Hindlimb muscle (tissue), 1 donor: ENCODE data around the gene ARRDC2. TPM values are rescaled to one million over a fixed set of nuclear protein-coding genes. Genes with fewer than 3 reads are reported as not detected.
"Not testable (repeated sequence)": the region's sequence is repeated elsewhere in the genome, so short reads cannot be mapped to it uniquely, and the experiment has no call there.

Experiments used
- DNase-seq: peaks from one replicate; pipeline ENCODE4 v3.0.0-alpha.2; 2013
- polyA plus RNA-seq: library from polyadenylated mRNA; unstranded; fragments of 120-200 nt; gene quantifications from one replicate; pipeline ENCODE4 v1.2.1, GENCODE V29; 2013; ENCODE audit not compliant: insufficient read length

The ARRDC2 gene
- polyA plus RNA-seq, 1 donor: 4.5 TPM

DNA sequence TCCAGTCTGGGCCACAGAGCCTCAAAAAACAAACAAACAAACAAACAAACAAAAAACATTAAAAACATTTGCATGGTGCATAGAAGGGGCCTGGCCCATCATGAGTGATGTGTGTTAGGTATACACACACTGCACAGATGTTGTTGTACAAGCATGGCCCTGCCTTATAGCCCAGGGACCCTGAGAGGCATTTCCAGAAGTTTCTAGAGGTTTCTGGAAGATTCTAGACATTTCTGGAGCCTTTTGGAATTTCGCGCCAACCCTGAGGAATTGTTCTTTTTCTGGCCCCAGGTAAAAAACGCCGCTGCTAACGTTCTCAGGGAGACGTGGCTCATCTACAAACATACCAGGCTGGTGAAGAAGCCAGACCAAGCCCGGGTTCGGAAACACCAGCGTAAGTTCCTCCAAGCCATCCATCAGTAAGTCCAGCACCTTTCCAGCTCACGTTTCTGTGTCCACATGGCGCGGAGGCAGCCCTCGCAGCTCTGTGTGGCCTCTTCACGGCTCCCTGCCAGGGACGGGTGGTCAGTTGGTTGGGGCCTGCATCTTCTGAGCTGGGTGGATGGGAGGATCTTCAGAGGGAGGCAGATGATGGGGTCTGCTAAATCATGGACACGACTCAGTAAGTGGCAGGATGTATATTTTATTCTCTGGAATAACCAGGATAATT lies 18.4 kb upstream of the ARRDC2 start:
- DNase-seq: no peak

DNA sequence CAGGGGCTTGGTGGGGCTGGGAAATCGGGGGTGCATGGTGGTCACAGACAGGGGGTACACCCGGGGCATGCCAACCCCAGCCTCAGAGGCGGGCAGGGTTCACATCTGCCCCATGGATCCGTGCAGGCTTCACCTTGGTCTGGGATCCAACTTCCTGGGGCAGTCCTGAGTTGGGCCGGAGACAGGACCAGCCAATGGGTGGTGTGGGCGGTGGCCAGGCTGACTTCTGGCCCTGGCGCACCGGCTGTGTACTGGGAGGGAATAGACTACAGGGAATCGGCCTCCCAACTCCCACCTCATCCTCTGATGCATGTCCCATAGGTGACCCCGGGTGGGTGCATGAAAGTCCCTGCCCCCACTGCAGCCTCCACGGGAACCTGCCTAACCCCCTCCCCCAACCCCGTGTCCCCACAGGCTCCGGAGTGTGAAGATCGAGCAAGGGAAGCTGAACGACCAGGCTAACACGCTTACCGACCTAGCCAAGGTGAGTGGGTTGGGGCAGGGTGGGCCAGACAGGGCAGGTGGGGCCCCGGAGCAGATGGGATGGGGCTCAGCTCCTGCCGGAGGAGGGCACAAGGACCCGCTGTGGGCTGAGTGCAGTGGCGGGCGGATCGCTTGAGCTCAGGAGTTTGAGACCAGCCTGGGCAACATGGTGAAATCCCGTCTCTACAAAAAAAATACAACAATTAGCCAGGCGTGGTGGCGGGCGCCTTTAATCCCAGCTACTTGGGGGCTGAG lies 14.7 kb upstream of the ARRDC2 start:
- DNase-seq: no peak

DNA sequence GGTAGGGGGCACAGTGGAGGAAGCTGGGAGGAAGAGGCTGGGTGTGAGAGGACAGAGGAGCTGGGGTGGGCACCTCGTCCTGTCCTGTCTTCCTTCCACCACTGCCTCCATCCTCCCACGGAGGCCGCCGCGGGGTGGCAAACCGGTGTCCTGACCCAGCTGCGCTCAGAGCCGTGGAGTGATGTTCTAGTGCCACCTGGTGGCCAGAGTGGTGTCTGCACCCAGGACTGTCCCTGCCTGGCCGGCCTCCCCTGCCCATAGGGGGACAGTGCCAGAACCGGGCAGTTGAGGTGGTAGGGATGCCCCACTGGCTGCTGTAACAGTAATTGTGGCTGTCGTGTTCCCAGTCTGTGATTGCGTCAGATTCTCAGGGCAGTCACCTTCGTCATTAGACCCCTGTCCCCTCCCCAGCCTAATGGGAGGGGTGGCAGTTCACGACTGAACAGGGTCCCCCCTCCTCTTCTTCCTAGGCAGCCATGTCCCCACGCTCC lies 11.1 kb upstream of the ARRDC2 start:
- peak; percentile 83 for DNase-seq

DNA sequence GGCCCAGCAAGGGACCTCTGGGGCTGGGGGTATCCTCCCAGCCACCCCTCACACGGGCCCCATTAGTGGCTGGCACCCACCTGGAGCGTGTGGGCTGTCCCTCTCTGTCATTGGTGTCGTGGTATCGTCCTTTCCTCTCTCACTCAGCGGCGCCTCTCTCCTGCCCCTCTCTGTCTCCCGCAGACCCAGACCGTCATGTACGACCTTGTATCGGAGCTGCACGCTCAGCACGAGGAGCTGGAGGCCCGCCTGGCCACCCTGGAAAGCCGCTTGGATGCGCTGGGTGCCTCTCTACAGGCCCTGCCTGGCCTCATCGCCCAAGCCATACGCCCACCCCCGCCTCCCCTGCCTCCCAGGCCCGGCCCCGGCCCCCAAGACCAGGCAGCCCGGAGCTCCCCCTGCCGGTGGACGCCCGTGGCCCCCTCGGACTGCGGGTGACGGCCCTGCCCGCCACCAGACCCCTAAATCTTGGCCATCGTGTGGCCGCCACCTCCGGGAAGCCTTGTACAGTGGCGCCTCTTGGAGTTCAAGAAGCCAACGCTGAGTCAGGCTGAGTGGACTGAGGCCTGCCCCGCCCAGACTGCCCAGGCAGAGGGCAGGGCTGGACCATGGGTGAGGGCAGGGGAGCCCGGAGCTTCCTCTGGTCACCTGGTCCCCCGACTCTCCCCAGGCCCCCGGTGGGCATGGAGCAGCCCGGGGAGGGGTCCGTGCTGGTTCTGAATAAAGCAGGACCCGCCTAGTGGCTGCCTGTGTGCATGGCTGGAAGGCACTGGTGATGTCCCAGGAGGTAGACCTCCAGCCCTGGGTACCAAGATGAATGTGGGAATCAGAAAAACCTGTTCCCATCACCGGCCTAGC lies 9.8 kb upstream of the ARRDC2 start:
- no peak for DNase-seq

DNA sequence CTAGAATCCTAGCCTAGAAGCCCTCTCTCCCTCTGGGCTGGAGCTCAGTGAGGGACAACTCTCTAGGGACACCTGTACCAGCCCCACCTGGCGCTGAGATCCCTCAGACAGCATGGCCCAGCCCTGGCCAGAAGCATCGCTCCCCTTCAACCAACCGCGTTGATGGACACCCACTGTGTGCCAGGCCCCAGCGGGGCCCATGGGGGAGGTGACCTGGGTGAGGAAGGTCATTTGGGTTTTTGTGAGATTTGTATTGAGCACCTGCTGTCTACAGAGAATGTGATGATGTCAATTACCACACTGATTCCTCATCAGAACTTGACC lies 9.2 kb upstream of the ARRDC2 start:
- no peak for DNase-seq

DNA sequence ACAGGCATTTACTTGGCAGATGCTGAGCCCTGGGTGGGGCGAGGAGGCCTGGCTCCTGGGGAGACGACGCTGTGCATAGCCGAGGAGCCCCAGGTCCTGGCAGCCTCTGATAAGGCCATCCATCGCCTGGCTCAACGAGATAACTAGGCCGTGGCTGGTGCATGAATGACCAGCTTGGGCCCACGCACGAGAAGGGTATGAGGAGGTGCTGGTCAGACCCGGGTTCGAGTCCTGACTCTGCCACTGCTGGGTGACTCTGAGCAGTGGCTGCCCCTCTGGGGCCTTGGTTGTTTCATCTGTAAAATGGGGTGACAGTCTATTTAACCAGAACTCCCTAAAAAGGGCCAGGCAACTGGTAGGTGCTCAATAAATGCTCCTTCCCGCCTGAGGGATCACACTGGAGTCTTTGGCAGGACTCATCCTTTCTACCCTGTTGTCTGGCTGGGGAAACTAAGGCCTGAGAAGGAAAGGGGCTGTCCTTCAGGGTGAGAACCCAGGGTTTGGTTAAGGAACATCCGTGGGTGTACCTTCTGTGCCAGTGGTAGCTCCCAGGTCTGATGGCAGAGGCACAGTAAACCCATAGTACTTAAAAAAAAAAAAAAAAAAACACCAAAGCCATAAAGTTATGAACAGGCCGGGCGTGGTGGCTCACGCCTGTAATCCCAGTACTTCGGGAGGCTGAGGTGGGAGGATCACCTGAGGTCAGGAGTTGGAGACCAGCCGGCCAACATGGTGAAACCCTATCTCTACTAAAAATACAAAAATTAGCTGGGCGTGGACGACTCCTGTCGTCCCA lies 8.1 kb upstream of the ARRDC2 start:
- no peak for DNase-seq

DNA sequence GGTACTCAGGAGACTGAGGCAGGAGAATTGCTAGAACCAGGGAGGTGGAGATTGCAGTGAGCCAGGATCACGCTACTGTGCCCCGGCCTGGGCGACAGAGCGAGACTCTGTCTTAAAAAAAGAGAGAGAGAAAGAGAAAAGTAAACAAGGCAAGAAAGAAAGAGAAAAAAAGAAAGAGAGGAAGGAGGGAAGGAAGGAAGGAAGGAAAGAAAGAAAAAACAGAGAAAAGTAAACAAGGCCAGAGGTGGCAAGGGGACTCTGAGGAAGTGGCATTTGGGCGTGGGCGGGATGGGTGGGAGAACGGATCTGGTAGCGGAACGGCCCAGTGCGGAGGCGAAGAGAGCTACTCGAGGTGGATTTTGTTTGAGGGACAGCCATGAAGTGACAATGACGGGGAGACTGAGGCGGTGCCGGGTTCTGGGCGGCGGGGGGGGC lies 7.5 kb upstream of the ARRDC2 start:
- DNase-seq: no peak

DNA sequence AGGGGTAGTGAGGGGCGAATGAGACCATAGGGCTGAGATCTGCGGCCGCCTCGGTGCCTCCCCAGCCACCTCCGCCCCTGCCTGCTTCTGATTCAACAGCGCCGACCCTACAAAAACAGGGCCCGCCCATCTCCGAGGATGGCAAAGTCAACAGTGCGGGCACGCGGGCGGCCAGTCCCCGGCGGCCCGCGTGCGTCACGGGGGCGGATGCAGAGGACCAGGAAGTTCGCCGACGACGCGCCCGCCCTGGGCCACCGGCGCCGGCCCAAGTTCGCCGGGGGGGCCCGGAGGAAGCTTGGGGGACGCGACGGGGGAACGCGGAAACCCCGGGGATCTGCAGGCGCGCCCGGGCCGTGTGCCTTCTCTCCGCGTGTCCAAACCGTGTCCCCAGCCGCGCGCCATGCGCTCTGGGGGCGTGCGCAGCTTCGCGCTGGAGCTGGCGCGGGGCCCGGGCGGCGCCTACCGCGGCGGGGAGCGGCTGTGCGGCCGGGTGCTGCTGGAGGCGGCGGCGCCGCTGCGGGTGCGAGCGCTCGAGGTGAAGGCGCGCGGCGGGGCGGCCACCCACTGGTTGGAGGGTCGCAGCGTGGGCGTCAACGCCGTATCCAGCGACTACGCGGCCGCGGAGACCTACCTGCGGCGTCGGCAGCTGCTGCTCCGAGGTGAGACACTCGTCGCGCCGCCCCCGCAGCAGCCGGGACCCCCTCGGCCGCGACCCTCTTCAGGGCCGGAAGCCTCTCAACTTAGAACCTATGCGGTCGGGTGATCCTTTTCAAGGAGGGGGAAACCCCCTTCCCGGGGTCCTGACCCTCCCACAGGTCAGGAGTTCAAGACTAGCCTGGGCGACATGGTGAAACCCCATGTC lies 6.8 kb upstream of the ARRDC2 start:
- peak; percentile 82 for DNase-seq

DNA sequence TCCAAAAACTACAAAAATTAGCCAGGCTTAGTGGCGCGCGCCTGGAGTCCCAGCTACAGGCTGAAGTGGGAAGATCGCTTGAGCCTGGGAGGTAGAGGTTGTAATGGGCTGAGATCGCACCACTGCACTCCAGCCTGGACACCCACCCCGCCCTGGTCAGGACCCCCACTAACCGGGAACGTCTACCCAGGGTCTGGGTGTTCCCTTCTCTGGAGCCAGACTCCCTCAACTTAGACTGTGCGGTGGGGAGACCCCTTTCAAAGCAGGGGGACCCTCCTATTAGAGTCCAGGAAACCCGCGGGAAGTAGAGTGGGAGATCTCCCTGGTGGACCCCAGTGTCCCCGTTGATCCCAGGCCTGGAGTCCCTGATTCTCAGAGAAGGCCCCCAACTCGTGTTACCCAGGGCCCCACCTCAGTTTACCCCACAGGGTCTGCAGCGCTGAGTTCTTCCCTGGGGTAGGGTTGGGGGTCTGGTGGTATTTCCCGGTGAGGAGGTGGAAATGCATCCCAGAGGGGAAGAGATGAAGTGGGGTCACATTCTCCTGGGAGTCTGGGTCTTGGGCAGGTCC lies 6.1 kb upstream of the ARRDC2 start:
- DNase-seq: no peak

DNA sequence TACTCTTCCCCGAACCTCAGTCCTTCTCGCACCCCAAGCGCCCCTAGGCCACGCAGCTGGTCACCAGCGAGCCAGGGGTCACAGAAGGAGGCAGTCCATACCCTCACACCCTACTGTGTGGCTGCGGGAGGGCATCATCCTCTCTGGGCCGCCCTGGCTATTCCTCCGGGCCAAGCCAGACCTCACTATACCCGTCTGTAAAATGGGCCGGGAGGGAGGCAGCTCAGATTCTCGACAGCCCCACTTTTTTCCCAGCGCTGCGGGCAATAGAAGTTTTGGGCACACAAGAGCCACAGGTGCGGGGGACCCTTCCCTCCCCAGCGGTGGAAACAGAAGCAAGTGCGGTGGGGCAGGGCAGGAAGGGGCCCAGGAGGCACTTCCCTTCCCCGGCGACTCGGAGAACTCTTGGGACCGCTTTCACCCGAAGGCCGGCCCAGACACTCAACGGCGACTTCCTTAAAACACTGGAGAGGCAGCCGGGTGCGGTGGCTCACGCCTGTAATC lies 5.6 kb upstream of the ARRDC2 start:
- no peak for DNase-seq

DNA sequence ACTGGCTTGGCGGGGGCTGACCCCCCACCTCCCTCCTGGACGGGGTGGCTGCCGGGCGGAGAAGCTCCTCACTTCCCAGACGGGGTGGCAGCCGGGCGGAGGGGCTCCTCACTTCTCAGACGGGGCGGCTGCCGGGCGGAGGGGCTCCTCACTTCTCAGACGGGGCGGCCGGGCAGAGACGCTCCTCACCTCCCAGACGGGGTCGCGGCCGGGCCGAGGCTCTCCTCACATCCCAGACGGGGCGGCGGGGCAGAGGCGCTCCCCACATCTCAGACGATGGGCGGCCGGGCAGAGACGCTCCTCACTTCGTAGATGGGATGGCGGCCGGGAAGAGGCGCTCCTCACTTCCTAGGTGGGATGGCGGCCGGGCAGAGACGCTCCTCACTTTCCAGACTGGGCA lies 2.2 kb upstream of the ARRDC2 start:
- not testable (repeated sequence) for DNase-seq

DNA sequence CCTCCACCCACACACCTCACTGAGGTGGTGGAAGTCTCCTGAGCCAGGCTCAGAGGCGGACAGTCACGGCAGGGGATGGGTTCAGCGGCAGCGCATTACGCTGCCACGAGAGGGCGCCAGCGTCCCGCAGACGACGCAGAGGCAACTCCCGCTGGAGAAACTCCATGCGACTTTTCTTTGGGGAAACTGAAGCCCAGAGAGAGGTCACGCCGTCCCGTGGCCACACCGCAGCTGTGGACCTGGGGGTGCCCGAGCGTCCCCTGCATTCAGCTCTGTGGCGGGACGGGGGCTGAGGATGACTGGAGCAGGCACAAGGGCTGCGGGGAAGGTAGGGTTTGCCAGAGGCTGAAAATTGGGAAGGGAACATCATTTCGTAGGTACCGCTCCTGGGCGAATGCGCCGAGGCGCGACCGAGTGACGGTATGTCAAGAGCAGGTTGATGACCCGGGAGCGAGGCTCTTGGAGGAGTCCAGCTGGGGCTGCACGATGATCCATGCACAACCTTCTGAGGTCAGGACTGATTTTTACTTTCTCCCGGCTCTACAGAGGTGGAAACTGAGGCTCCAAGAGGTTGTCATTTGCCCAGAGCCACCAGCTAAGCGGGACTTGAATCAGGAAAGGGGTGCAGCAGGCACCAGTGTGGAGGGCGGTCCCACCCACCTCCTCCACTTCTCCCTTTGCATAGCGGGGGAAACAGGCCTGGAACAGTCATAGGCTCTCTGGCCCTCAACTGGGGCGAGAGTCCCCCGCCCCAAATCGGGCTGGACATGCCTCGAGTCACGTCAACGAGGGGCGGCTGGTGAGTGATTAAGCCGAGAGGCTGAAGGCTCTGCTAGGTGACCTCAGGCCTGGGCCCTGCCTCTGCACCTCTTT lies 690 bp upstream of the ARRDC2 start:
- peak; percentile 90 for DNase-seq

DNA sequence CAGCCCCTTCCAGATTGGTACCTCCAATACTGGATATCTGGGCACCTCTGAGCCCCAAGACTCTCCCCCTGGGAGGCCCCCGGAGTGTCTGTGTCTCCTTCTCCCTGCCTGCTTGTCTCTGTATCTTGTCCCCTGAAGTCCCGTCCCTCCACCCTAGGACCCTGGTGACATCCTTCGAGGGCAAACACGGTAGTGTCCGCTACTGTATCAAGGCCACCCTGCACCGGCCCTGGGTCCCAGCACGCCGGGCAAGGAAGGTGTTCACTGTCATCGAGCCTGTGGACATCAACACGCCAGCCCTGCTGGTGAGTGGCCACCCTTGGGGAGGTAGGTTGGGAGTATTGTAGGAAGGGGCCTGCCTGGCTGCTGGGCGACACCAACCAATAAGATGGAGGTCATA lies 844 bp downstream of the ARRDC2 start:
- no peak for DNase-seq

DNA sequence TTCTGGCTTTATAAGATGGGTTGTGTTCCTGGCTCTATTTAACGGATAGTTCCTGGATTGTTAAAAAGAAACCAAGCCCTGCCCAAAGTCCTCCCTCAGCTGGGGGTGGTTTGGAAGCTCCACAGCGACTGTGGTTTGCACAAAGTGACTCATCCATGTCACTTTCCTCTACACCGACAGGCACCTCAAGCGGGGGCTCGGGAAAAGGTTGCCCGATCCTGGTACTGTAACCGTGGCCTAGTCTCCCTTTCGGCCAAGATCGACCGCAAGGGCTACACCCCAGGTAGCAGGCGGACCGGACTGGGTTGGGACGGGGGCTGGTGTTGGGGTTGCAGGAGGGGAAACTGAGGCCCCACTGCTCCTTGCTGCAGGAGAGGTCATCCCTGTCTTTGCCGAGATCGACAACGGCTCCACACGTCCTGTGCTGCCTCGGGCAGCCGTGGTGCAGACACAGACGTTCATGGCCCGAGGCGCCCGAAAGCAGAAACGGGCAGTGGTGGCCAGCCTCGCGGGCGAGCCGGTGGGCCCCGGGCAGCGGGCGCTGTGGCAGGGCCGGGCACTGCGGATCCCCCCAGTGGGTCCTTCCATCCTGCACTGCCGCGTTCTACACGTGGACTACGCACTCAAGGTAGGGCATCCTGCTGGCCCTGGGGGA lies 1.6 kb downstream of the ARRDC2 start:
- no peak for DNase-seq

DNA sequence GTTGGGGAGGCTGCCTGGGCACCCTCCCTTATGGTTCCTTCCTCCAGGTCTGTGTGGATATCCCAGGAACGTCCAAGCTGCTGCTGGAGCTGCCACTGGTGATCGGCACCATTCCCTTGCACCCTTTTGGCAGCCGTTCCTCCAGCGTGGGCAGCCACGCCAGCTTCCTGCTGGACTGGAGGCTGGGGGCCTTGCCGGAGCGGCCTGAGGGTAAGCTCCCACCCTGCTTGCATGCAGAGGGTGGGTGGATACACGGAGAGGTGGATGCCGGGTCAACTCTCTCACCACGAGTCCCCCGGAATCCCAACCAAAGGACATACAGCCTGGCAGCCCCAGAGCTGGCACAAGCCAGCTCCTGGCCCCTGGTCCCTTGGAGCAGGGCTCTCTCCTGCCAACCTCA lies 2.2 kb downstream of the ARRDC2 start:
- no peak for DNase-seq

DNA sequence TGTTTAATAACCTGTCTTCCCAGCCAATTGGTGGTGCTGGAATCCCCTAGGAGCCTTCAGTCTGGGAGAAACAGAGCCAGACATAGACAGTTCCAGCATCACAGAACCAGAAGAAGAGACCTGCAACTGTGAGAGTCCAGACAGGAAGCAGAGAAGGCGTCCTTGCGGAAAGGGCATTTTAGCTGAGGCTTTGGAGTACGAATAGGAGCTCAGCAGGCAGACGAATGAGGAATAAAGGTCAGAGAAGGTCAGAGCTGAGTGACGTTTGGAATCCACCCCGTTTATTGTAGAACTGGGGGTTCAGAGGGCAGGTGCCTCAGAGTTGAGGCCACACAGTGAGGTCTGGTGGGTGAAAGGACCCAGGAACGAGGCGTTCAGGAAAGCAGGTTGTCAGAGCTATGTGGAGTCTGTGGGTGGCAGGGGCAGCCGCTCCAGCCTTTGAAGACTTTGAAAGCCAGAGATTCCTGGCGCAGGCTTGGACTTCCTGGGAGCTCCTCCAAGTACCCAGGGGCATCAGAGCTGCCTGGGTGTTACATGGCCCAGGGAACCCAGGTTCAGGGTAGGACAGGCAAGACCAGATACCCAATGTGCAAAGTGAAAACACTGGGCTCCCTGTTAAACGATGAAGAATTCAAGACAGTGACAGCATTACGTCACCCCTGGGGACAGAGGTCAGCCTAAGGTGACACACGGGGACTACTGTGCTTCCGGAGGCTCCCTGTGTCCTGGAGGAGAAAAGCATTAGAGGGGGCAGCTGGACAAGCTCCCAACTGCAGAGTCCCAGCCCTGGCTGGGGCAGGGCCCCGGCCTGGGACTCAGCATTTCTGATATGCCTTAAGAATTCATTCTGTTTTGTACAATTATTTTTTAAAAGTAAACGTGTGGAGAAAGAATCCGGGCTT lies 5.5 kb downstream of the ARRDC2 start:
- DNase-seq: no peak

DNA sequence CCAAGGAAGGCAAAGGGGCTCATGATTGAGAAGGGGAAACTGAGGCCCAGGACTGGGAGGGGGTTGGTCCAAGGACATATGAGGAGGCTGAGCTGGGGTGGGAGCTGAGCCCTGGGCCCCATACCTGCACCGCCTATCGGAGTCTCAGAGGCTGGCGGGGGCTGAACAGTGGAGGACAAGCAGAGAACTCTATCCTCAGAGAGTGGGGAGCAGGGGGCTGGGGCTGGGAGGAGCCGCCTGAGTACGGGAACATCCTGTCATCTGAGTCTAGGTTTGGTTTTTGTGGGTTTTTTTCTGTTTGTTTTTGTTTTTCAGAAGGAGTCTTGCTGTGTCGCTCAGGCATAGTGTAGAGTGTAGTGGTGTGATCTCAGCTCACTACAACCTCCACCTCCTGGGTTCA lies 6.2 kb downstream of the ARRDC2 start:
- DNase-seq: no peak

DNA sequence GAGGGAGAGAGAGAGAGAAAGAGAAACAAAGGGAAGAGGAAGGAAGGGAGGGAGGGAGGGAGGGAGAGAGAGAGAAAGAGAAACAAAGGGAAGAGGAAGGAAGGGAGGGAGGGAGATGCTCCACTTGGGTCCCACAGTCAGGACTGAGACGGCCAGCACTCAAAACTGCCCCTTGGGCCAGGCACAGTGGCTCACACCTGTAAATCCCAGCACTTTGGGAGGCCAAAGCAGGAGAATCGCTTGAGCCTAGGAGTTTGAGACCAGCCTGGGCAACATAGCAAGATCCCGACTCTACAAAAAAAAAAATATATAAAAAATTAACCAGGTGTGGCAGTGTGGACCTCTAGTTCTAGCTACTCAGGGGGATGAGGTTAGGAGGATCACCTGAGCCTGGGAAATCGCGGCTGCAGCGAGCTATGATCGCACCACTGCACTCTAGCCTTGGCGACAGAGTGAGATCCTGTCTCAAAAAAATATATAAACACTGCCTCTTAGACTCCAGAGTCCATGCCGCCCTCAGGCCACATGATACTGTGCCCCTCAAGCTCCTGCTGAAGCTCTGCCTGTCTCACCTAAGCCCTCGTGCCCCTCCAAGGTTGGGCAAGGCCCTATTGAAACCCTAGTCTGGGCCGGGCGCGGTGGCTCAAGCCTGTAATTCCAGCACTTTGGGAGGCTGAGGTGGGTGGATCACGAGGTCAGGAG lies 8.4 kb downstream of the ARRDC2 start:
- no peak for DNase-seq
